Sigmoid colon (tissue), 7 donors: ENCODE data around the gene GPR32. TPM values are rescaled to one million over a fixed set of nuclear protein-coding genes. Genes with fewer than 3 reads are reported as not detected.

Source experiments
- DNase-seq: peaks from one replicate; pipeline ENCODE4 v3.0.0-alpha.2; 2019
- H3K27ac ChIP-seq, 4 donors: fragments of 200-600 bp; sonication (generic); one replicate each; pipeline ENCODE4 v1.5.1; 2016 to 2019; ENCODE audit warnings: mild to moderate bottlenecking in 1 of 4
- H3K27me3 ChIP-seq, 3 donors: fragments of 200-600 bp; sonication (generic); one replicate each; pipeline ENCODE4 v1.5.1; 2019; ENCODE audit warnings: mild to moderate bottlenecking in 1 of 3
- H3K36me3 ChIP-seq, 4 donors: fragments of 200-600 bp; sonication (generic); one replicate each; pipeline ENCODE4 v1.5.1; 2016 to 2019
- H3K4me1 ChIP-seq, 4 donors: fragments of 200-600 bp; sonication (generic); one replicate each; pipeline ENCODE4 v1.5.1; 2017 to 2019
- H3K4me3 ChIP-seq, 4 donors: fragments of 200-600 bp; sonication (generic); one replicate each; pipeline ENCODE4 v1.5.1; 2017 to 2019; ENCODE audit warnings: mild to moderate bottlenecking in 2 of 4, moderate library complexity in 1 of 4
- H3K9me3 ChIP-seq, 4 donors: fragments of 200-600 bp in 3 of 4; sonication (generic) in 3 of 4; one replicate each; pipeline versions ENCODE4 v1.5.1 to v1.6.1; 2013 to 2019
- CTCF ChIP-seq, 4 experiments: fragments of 450-650 bp in 3 of 4; fragments of 200-600 bp in 1 of 4; IDR thresholded peaks; one replicate each; pipeline ENCODE4 v1.5.1; 2016 to 2019; ENCODE audit warnings: antibody characterized with exemption in 4 of 4, mild to moderate bottlenecking in 3 of 4, moderate library complexity in 2 of 4
- POLR2A ChIP-seq, 2 donors: fragments of 450-650 bp; IDR thresholded peaks; one replicate each; pipeline ENCODE4 v1.6.1; 2016; ENCODE audit warnings: antibody characterized with exemption in 2 of 2, mild to moderate bottlenecking in 2 of 2, moderate library complexity in 2 of 2
- WGBS, 2 donors: extraction: QIAGEN DNeasy Blood & Tissue Kit; methylation state at CpG; one replicate each; pipeline ENCODE4 v1.1.7; 2013; 5-methylcytosine and 5-hydroxymethylcytosine counted together
- intact Hi-C: fragments of 100-400 bp; cut with DNase I; formaldehyde crosslinking; loops from one replicate; pipeline ENCODE4 v1.15.1; 2023
- polyA plus RNA-seq, 3 donors: library from polyadenylated mRNA; stranded (reverse); fragments of 200-250 nt; gene quantifications; one replicate each; pipeline ENCODE4 v1.2.3, GENCODE V29; 2013
- small RNA-seq, 3 donors: library from RNA; depleted of rRNA; stranded (forward); fragments of <200 nt; gene quantifications; one replicate each; pipeline ENCODE3, GENCODE V24; 2016
- total RNA-seq, 4 donors: library from RNA; depleted of rRNA; stranded (reverse); fragments of >200 nt; gene quantifications; one replicate each; pipeline ENCODE4 v1.1.0, GENCODE V29; 2016
- donor health status: healthy with polysubstance abuse.
- donor health status: Bipolar disorder and iron deficiency.
- donor health status: healthy.

GPR32 gene
- total and polyA plus RNA-seq, 7 donors = not detected

DNA sequence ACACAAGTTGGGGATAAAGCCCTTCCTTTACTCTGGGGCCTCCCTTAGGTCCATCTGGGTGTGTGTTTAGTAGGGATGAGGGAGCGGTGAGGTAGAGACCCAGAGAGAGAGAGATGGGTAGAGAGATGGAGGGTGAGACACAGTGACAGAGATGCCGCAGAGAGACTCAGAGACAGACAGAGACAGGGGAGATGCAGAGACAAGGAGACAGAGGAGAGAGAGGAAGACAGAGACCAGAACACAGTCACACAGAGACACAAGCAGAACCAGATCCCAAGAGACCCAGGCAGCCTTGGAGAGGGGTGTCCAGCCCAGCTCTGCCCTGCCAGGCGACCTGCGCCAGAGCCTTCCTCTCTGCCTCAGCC lies 51.0 kb downstream of the GPR32 start:
- H3K4me3 ChIP-seq = no peak overlapping the region
- H3K9me3 ChIP-seq = no peaks in the 10 kb centered on the region
- 34 to 64% methylated on average over 4 of the region's 4 CpGs for WGBS, 2 donors
- peaks cover 12 to 84% (median 54%) of the 10 kb centered on the region in 3 donors for H3K27me3 ChIP-seq
- H3K36me3 ChIP-seq = no peaks in the 10 kb centered on the region
- no peak overlapping the region for H3K27ac ChIP-seq
- TF ChIP-seq CTCF (IDR thresholded peaks at IDR 0.05) (no peak), POLR2A (IDR thresholded peaks at IDR 0.05) (peak in 1 of 2 donors; percentile 30)
- DNase-seq = no peak
- peaks cover 0 to 6% (median 5%) of the 10 kb centered on the region in 4 donors for H3K4me1 ChIP-seq
- intact Hi-C loops = no loop called here

Small RNAs within 50 kb of the gene (small RNA-seq; reads per million reads assigned to genes)
- gene SNORD88A = 40.3 to 134 (median 87.3) reads per million in 3 donors
- gene SNORD88B = 0 reads per million in 3 donors
- 0 reads per million in 3 donors for gene SNORD88C

Other genes starting within 250 kb of the GPR32 start
- 1 to 10 TPM; 2.2 to 2.7 (median 2.4) TPM for gene LRRC4B, start 202.0 kb upstream of the GPR32 start, total RNA-seq
- gene LRRC4B, start 202.0 kb upstream of the GPR32 start, polyA plus RNA-seq = 1 to 10 TPM in 1 of 3 donors, under 1 TPM in 1, not detected in 1; 0.23 to 2.8 TPM
- under 1 TPM; 0.28 to 0.66 (median 0.38) TPM for gene SYT3, start 130.6 kb upstream of the GPR32 start, total RNA-seq
- gene SYT3, start 130.6 kb upstream of the GPR32 start, polyA plus RNA-seq = under 1 TPM in 2 of 3 donors, not detected in 1; under 0.01 to 0.38 TPM
- gene C19orf81, start 121.0 kb upstream of the GPR32 start, total RNA-seq = not detected
- not detected for gene C19orf81, start 121.0 kb upstream of the GPR32 start, polyA plus RNA-seq
- gene SHANK1, start 50.7 kb upstream of the GPR32 start, total RNA-seq = 1 to 10 TPM in 2 of 4 donors, under 1 TPM in 2; under 0.01 to 1.2 (median 0.54) TPM
- gene SHANK1, start 50.7 kb upstream of the GPR32 start, polyA plus RNA-seq = under 1 TPM in 1 of 3 donors, not detected in 2; 0.19 TPM
- gene CLEC11A, start 47.1 kb upstream of the GPR32 start, total RNA-seq = 10 to 100 TPM in 3 of 4 donors, 1 to 10 TPM in 1; 9.5 to 20.2 (median 14.6) TPM
- 1 to 10 TPM; 2.1 to 6.1 (median 3.6) TPM for gene CLEC11A, start 47.1 kb upstream of the GPR32 start, polyA plus RNA-seq
- gene ACP4, start 20.0 kb downstream of the GPR32 start, total RNA-seq = not detected
- gene ACP4, start 20.0 kb downstream of the GPR32 start, polyA plus RNA-seq = not detected
- gene KLK1, start 53.3 kb downstream of the GPR32 start, total RNA-seq = not detected
- gene KLK1, start 53.3 kb downstream of the GPR32 start, polyA plus RNA-seq = 100 to 1,000 TPM in 2 of 3 donors, 10 to 100 TPM in 1; 44.6 to 398 (median 277) TPM
- not detected for gene KLK15, start 63.1 kb downstream of the GPR32 start, total RNA-seq
- 10 to 100 TPM in 1 of 3 donors, 1 to 10 TPM in 2; 2.1 to 10.2 (median 2.8) TPM for gene KLK15, start 63.1 kb downstream of the GPR32 start, polyA plus RNA-seq
- not detected for gene KLK3, start 84.5 kb downstream of the GPR32 start, total RNA-seq
- 1 to 10 TPM; 1.8 to 4.2 (median 3.0) TPM for gene KLK3, start 84.5 kb downstream of the GPR32 start, polyA plus RNA-seq
- not detected for gene KLK2, start 103.0 kb downstream of the GPR32 start, total RNA-seq
- under 1 TPM in 1 of 3 donors, not detected in 2; 0.28 TPM for gene KLK2, start 103.0 kb downstream of the GPR32 start, polyA plus RNA-seq
- not detected for gene KLK4, start 140.9 kb downstream of the GPR32 start, total RNA-seq
- 1 to 10 TPM in 2 of 3 donors, under 1 TPM in 1; 0.39 to 2.8 (median 1.2) TPM for gene KLK4, start 140.9 kb downstream of the GPR32 start, polyA plus RNA-seq
- not detected for gene KLK5, start 182.6 kb downstream of the GPR32 start, total RNA-seq
- not detected for gene KLK5, start 182.6 kb downstream of the GPR32 start, polyA plus RNA-seq
- not detected for gene KLK6, start 199.1 kb downstream of the GPR32 start, total RNA-seq
- gene KLK6, start 199.1 kb downstream of the GPR32 start, polyA plus RNA-seq = not detected
- not detected for gene KLK7, start 213.5 kb downstream of the GPR32 start, total RNA-seq
- not detected for gene KLK7, start 213.5 kb downstream of the GPR32 start, polyA plus RNA-seq
- not detected for gene KLK8, start 231.1 kb downstream of the GPR32 start, total RNA-seq
- not detected for gene KLK8, start 231.1 kb downstream of the GPR32 start, polyA plus RNA-seq
- gene KLK10, start 249.2 kb downstream of the GPR32 start, total RNA-seq = 1 to 10 TPM in 1 of 4 donors, under 1 TPM in 1, not detected in 2; 0.82 to 2.5 TPM
- under 1 TPM; 0.60 to 0.69 (median 0.67) TPM for gene KLK10, start 249.2 kb downstream of the GPR32 start, polyA plus RNA-seq